GM12872 (cell line): ENCODE data around the gene UTF1.
A peak's percentile ranks its signal among the peaks of the same experiment; 100 is the strongest.

Experiments used
- TF ChIP-seq, protein P1 (sequence below): IDR thresholded peaks from 3 replicates; pipeline ENCODE4 v1.5.1; 2011; ENCODE audit warnings: low read depth, mild to moderate bottlenecking, low read length, moderate library complexity; ENCODE audit not compliant: insufficient read depth

Gene UTF1

GRCh38 chr10:133255323-133255722, 25.3 kb downstream of the UTF1 start:
- TF ChIP-seq, protein P1, sequence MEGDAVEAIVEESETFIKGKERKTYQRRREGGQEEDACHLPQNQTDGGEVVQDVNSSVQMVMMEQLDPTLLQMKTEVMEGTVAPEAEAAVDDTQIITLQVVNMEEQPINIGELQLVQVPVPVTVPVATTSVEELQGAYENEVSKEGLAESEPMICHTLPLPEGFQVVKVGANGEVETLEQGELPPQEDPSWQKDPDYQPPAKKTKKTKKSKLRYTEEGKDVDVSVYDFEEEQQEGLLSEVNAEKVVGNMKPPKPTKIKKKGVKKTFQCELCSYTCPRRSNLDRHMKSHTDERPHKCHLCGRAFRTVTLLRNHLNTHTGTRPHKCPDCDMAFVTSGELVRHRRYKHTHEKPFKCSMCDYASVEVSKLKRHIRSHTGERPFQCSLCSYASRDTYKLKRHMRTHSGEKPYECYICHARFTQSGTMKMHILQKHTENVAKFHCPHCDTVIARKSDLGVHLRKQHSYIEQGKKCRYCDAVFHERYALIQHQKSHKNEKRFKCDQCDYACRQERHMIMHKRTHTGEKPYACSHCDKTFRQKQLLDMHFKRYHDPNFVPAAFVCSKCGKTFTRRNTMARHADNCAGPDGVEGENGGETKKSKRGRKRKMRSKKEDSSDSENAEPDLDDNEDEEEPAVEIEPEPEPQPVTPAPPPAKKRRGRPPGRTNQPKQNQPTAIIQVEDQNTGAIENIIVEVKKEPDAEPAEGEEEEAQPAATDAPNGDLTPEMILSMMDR: no peak

DNA sequence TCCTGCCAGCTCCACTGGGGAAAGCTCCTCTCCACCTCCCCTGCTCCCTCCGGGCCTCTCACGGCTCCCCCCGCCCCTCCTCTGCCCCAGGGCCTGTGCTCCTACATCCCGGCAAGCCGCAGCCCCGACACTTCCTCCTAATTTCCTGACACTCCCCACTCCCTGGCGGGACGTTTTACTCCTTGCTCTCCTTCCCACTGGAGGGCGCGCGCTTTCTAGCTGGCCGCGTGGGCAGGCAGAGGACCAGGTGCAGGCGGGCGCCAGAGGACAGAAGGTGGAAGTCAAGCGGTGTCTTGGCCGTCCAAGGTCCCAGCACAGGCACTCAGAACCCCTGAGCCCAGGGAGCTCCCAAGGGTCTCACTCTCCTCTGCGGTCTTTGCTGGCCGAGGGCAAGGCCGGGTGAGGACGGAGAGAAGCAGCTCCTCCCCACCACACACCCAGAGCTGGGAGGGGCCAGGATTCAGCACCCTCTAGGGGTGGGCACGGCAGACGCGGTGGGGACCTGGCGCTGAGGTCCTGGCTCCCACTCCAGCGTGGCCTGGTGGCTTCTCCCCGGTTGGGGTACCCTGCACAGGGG, 27.6 kb downstream of the UTF1 start:
- TF ChIP-seq, protein P1: no peak

DNA sequence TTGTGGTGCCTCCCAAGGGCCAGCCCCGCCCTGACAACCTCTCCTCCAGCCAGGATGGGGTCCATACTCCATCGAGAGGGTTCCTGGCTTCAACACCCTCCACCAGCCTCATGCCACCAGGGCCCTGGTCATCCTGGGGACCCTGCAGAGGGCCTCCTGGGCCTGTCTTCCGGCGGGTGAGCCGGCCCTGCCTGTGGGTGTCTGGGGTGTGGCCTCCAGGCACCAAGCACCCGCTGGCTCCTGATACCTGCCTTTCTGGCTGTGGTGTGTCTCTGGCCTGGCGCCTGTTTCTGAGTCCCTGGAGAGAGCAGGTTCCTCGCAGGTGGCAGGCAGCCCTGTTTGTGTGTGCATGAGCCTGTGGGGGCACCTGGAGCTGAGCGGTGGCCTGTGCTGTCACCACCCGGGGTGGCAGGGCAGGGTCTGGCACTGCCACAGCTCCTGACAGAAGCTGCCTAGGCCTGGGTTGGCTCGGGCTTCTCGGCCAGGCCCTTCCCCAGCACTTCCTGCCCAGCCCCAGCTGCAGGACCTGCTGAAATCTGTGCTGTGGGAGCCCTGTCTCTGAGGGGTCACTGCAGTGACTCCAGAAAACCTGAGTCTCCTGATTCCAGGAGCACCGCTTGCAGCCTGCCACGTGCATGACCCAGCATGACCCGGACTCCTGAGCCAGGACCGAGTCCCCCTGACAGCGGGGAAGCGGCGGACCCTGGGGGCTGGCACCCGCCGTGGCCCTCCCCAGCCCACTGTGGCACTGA, 28.2 kb downstream of the UTF1 start:
- TF ChIP-seq, protein P1: no peak

GRCh38 chr10:133258818-133259601, 29.0 kb downstream of the UTF1 start:
- TF ChIP-seq, protein P1: no peak

DNA sequence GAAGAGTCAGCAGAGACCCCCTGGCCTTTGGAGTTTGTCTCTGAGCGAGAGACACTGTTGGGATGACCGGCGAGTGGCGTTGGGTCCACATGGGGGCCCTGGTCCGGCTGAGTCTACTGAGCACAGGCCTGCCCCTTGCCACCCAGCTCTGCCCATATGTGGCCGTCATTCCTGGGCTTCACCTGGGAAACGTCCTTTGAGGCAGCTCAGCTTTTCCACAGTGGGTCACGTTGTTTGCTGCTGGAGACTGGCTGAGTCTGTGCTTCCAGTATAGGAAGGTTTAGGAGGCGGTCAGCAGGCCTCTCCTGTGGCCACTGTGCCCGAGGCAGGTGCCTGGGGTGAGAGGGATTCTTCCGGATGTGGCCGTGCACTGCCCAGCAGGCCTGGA, 29.6 kb downstream of the UTF1 start:
- TF ChIP-seq, protein P1: no peak

GRCh38 chr10:133260895-133261725, 31.1 kb downstream of the UTF1 start:
- TF ChIP-seq, protein P1: 0 out of 3 replicates have a peak, but pooled peaks have one; percentile 1
